Retinal pigment epithelial cell (primary cell): ENCODE measurements around the gene HAUS5.
A peak's percentile ranks its signal among the peaks of the same experiment; 100 is the strongest.

Source experiments
- DNase-seq: peaks from one replicate; pipeline ENCODE4 v3.0.0-alpha.2; 2010; ENCODE audit warnings: low read depth
- H3K4me3 ChIP-seq: 2 replicates; pipeline ENCODE4 v1.5.1; 2011; ENCODE audit warnings: mild to moderate bottlenecking, low read length, control low read depth, moderate library complexity
- CTCF ChIP-seq: conservative IDR thresholded peaks from 2 replicates; pipeline ENCODE4 v1.5.1; 2011; ENCODE audit warnings: low read depth, low read length, control low read depth, inconsistent platforms

HAUS5 gene

GRCh38 chr19:35609851-35610353 lies 2.6 kb upstream of the HAUS5 start:
- H3K4me3 ChIP-seq, result no peak overlapping the region
- TF ChIP-seq CTCF, result no peak
- no peak for DNase-seq

GRCh38 chr19:35612224-35612558 lies 344 bp upstream of the HAUS5 start:
- peak overlapping the region; percentile 95 for H3K4me3 ChIP-seq
- no peak for DNase-seq
- no peak for TF ChIP-seq CTCF

GRCh38 chr19:35613574-35613973 lies 1.0 kb downstream of the HAUS5 start:
- TF ChIP-seq CTCF, result no peak
- H3K4me3 ChIP-seq, result no peak overlapping the region
- DNase-seq, result no peak

GRCh38 chr19:35615036-35615435 lies 2.5 kb downstream of the HAUS5 start:
- no peak for TF ChIP-seq CTCF
- no peak overlapping the region for H3K4me3 ChIP-seq
- no peak for DNase-seq

GRCh38 chr19:35618857-35619256 lies 6.3 kb downstream of the HAUS5 start:
- no peak for TF ChIP-seq CTCF
- H3K4me3 ChIP-seq, result no peak overlapping the region
- DNase-seq, result no peak

- DNase-seq, result no peak
- H3K4me3 ChIP-seq, result no peak overlapping the region
- TF ChIP-seq CTCF, result no peak
Measured at GRCh38 chr19:35619290-35619923, 6.9 kb downstream of the HAUS5 start.

- H3K4me3 ChIP-seq, result no peak overlapping the region
- TF ChIP-seq CTCF, result no peak
- DNase-seq, result no peak
Measured at GRCh38 chr19:35620001-35620400, 7.5 kb downstream of the HAUS5 start.
